K562 (cell line): ENCODE data around the gene GALM. TPM values are rescaled to one million over a fixed set of nuclear protein-coding genes. Genes with fewer than 3 reads are reported as not detected.
A peak's percentile ranks its signal among the peaks of the same experiment; 100 is the strongest.

Experiments used
- ATAC-seq: fragments of 200-7000 bp; cut with Tn5 transposase; 3 replicates; pipeline ENCODE4 v1.9.1; 2020; ENCODE audit warnings: moderate library complexity
- BruUV-seq: library from RNA; stranded (reverse); fragments of 400-500 nt; replicated peaks from 2 replicates; lab custom pipeline; 2021; lab: Mats Ljungman, UMichigan
- CTCF ChIA-PET: fragments of 300-600 bp; formaldehyde crosslinking; extraction: SDS; loops from one replicate; lab custom pipeline; 2021; ENCODE audit warnings: low intra/inter-chr PET ratio; lab: Yijun Ruan, JAX
- POLR2A ChIA-PET: fragments of 300-600, 350-650 bp; sonication (Branson Sonifier 250); formaldehyde crosslinking; extraction: SDS; loops from one replicate; lab custom pipeline; 2021; ENCODE audit warnings: antibody characterized with exemption, inconsistent platforms; lab: Yijun Ruan, JAX
- DNase-seq, 4 experiments: peaks; one replicate each; pipeline versions ENCODE4 v3.0.0 to v3.0.0-alpha.2; 2011 to 2018; ENCODE audit warnings: low spot score in 3 of 4, mixed read lengths in 3 of 4; ENCODE audit errors: extremely low read depth in 1 of 4
- FAIRE-seq: peaks from 2 replicates; lab custom pipeline; 2011; peaks lifted over from hg19 to GRCh38; lab: Jason Lieb, UNC
- H2AFZ ChIP-seq: 2 replicates; pipeline ENCODE4 v1.6.0; 2011; ENCODE audit warnings: low read depth, low read length, control low read depth, inconsistent platforms
- H3K27ac ChIP-seq: fragments of 200-600 bp; 3 replicates; pipeline ENCODE4 v1.8.0; 2011; ENCODE audit warnings: low read depth, mild to moderate bottlenecking, control low read depth, inconsistent platforms, low read length, moderate library complexity, mixed read lengths; ENCODE audit errors: extremely low read depth
- H3K27me3 ChIP-seq, 2 experiments: fragments of 300-600 bp in 1 of 2; 2 replicates in 1 of 2; 3 replicates in 1 of 2; pipeline versions ENCODE4 v1.6.0 to v1.8.0; 2011; ENCODE audit warnings: inconsistent platforms in 2 of 2, low read length in 2 of 2, mild to moderate bottlenecking in 1 of 2, mixed read lengths in 1 of 2, moderate library complexity in 1 of 2; ENCODE audit not compliant: control insufficient read depth in 2 of 2, insufficient read depth in 2 of 2
- H3K36me3 ChIP-seq: fragments of 300-600 bp; 3 replicates; pipeline ENCODE4 v1.8.0; 2011; ENCODE audit warnings: mild to moderate bottlenecking, low read length, inconsistent platforms; ENCODE audit not compliant: control insufficient read depth, insufficient read depth
- H3K4me1 ChIP-seq, 2 experiments: fragments of 200-600 bp in 1 of 2; replicated peaks in 1 of 2; 2 replicates in 1 of 2; 3 replicates in 1 of 2; pipeline versions ENCODE4 v1.5.1 to v1.8.0; 2011; ENCODE audit warnings: inconsistent platforms in 2 of 2, low read length in 2 of 2, mild to moderate bottlenecking in 1 of 2, mixed read lengths in 1 of 2, moderate library complexity in 1 of 2; ENCODE audit not compliant: control insufficient read depth in 2 of 2, insufficient read depth in 2 of 2
- H3K4me2 ChIP-seq: 2 replicates; pipeline ENCODE4 v1.6.1; 2011; ENCODE audit warnings: low read length, control low read depth, inconsistent platforms, mixed read lengths; ENCODE audit not compliant: insufficient read depth
- H3K4me3 ChIP-seq: fragments of 200-600 bp; sonication (generic), shearing (Covaris generic); 2 replicates; pipeline ENCODE4 v1.5.1; 2016; ENCODE audit warnings: control low read depth, inconsistent platforms
- H3K79me2 ChIP-seq: fragments of 200-600 bp; 3 replicates; pipeline ENCODE4 v1.8.0; 2011; ENCODE audit warnings: low read length, inconsistent platforms; ENCODE audit not compliant: control insufficient read depth, insufficient read depth
- H3K9ac ChIP-seq, 2 experiments: 2 replicates each; pipeline versions ENCODE4 v1.6.0 to v1.6.1; 2011; ENCODE audit warnings: low read depth in 2 of 2, low read length in 2 of 2, control low read depth in 1 of 2, inconsistent platforms in 1 of 2, mild to moderate bottlenecking in 1 of 2, mixed read lengths in 1 of 2; ENCODE audit not compliant: insufficient read depth in 1 of 2
- H3K9me1 ChIP-seq: one replicate; pipeline ENCODE4 v1.6.0; 2011; ENCODE audit warnings: inconsistent platforms, mild to moderate bottlenecking, low read length, moderate library complexity; ENCODE audit not compliant: control insufficient read depth, insufficient read depth
- H3K9me3 ChIP-seq: replicated peaks from 2 replicates; pipeline ENCODE4 v1.5.1; 2011; ENCODE audit warnings: low read depth, low read length, inconsistent platforms; ENCODE audit not compliant: control insufficient read depth, insufficient read depth
- H4K20me1 ChIP-seq: replicated peaks from 2 replicates; pipeline ENCODE4 v1.6.1; 2011; ENCODE audit warnings: low read length, inconsistent platforms, mixed read lengths; ENCODE audit not compliant: control insufficient read depth, insufficient read depth
- ARID1B ChIP-seq: fragments of 450-650 bp; IDR thresholded peaks from 2 replicates; pipeline ENCODE4 v1.6.1; 2016; ENCODE audit warnings: antibody characterized with exemption, mild to moderate bottlenecking, inconsistent platforms
- BMI1 ChIP-seq: fragments of 150-350 bp; IDR thresholded peaks from 2 replicates; pipeline ENCODE4 v1.6.1; 2014; ENCODE audit warnings: low read length
- CBFA2T2 ChIP-seq: fragments of 450-650 bp; conservative IDR thresholded peaks from 2 replicates; pipeline ENCODE4 v1.6.1; 2017; ENCODE audit warnings: mild to moderate bottlenecking
- CBFA2T3 ChIP-seq: fragments of 450-650 bp; IDR thresholded peaks from 2 replicates; pipeline ENCODE4 v1.6.1; 2017
- CCNT2 ChIP-seq: IDR thresholded peaks from 2 replicates; pipeline ENCODE4 v1.6.1; 2011; ENCODE audit warnings: borderline replicate concordance, low read depth, mild to moderate bottlenecking, moderate library complexity, mixed read lengths, low read length; ENCODE audit not compliant: insufficient read length; ENCODE audit errors: extremely low read depth
- HNRNPL ChIP-seq: fragments of 200-400 bp; formaldehyde crosslinking; IDR thresholded peaks from 2 replicates; pipeline ENCODE4 v1.6.1; 2017; ENCODE audit warnings: low read depth, mild to moderate bottlenecking, low read length
- KDM1A ChIP-seq, 2 experiments: fragments of 450-650 bp; IDR thresholded peaks; 2 replicates each; pipeline ENCODE4 v1.6.1; 2016; ENCODE audit warnings: mild to moderate bottlenecking in 2 of 2
- KDM5B ChIP-seq: fragments of 200-600 bp; sonication (generic); IDR thresholded peaks from 2 replicates; pipeline ENCODE4 v1.6.1; 2012; ENCODE audit warnings: low read depth, mild to moderate bottlenecking, moderate library complexity, low read length, control low read depth, inconsistent platforms; ENCODE audit not compliant: insufficient replicate concordance
- NR2C1 ChIP-seq, 2 experiments: fragments of 450-650 bp; IDR thresholded peaks; 2 replicates each; pipeline ENCODE4 v1.6.1; 2017; ENCODE audit warnings: mild to moderate bottlenecking in 2 of 2, antibody characterized with exemption in 1 of 2, inconsistent platforms in 1 of 2, missing compliant biosample characterization in 1 of 2, missing genetic modification characterization in 1 of 2
- PML ChIP-seq: IDR thresholded peaks from 2 replicates; pipeline ENCODE4 v1.6.1; 2012; ENCODE audit warnings: low read length, inconsistent platforms
- POLR2AphosphoS5 ChIP-seq: IDR thresholded peaks from 2 replicates; pipeline ENCODE4 v1.6.1; 2011; ENCODE audit warnings: mild to moderate bottlenecking, low read depth, low read length, moderate library complexity; ENCODE audit not compliant: control insufficient read depth, insufficient read depth
- RCOR1 ChIP-seq, 2 experiments: IDR thresholded peaks; 2 replicates each; pipeline ENCODE4 v1.6.1; 2012; ENCODE audit warnings: low read depth in 2 of 2, low read length in 2 of 2, borderline replicate concordance in 1 of 2, improper control_type of control experiment in 1 of 2
- SP2 ChIP-seq: IDR thresholded peaks from 2 replicates; pipeline ENCODE4 v1.6.1; 2011; ENCODE audit warnings: mild to moderate bottlenecking, low read depth, low read length, moderate library complexity; ENCODE audit not compliant: poor library complexity, severe bottlenecking; ENCODE audit errors: extremely low read depth
- STAT5A ChIP-seq: IDR thresholded peaks from 2 replicates; pipeline ENCODE4 v1.6.1; 2012; ENCODE audit warnings: low read length, inconsistent platforms, borderline replicate concordance
- TAL1 ChIP-seq: fragments of 450-650 bp; IDR thresholded peaks from 2 replicates; pipeline ENCODE4 v1.6.1; 2016; ENCODE audit warnings: mild to moderate bottlenecking
- TEAD4 ChIP-seq, 2 experiments: sonication (generic) in 1 of 2; formaldehyde crosslinking in 1 of 2; IDR thresholded peaks; 2 replicates each; pipeline versions ENCODE4 v1.6.1 to v1.8.0; 2012 to 2022; ENCODE audit warnings: borderline replicate concordance in 1 of 2, inconsistent platforms in 1 of 2, low read length in 1 of 2, mild to moderate bottlenecking in 1 of 2, missing genetic modification reagents in 1 of 2
- ZFX ChIP-seq: sonication (generic); formaldehyde crosslinking; IDR thresholded peaks from 2 replicates; pipeline ENCODE4 v1.8.0; 2022; ENCODE audit warnings: mild to moderate bottlenecking, missing genetic modification reagents, moderate library complexity
- ZNF77 ChIP-seq: fragments of 250-450 bp; sonication (Bioruptor Pico); IDR thresholded peaks from 2 replicates; pipeline ENCODE4 v1.5.0; 2020
- WGBS: fragments of 100-300 bp; shearing (Covaris generic); methylation state at CpG from one replicate; pipeline ENCODE4 v1.1.6; 2016; ENCODE audit warnings: low coverage, mixed read lengths; ENCODE audit not compliant: insufficient coverage; ENCODE audit errors: missing lambda C conversion rate; 5-methylcytosine and 5-hydroxymethylcytosine counted together
- in situ Hi-C: fragments of 300-500 bp; cut with MboI; formaldehyde crosslinking; loops from 4 replicates; pipeline ENCODE4 v1.15.0; 2018; ENCODE audit warnings: inconsistent platforms, mixed read lengths
- intact Hi-C: fragments of 100-400 bp; cut with micrococcal nuclease; formaldehyde crosslinking; loops from 2 replicates; pipeline ENCODE4 v1.14.2; 2022
- polyA plus RNA-seq, 8 experiments: library from polyadenylated mRNA; depleted of rRNA in 4 of 8; stranded (reverse) in 5 of 8; unstranded in 3 of 8; fragments of >200 nt; fragmentation: Nextera tagmentation in 2 of 8; fragmentation: Illumina TruSeq in 1 of 8; extraction: Ambion mirVana in 2 of 8; extraction: Trizol in 1 of 8; gene quantifications; 2 replicates each; pipeline versions ENCODE4 v1.2.1 to v1.2.3, GENCODE V29; 2011 to 2014; ENCODE audit warnings: inconsistent platforms in 1 of 8, missing spikeins in 1 of 8
- total RNA-seq, 7 experiments: library from RNA; depleted of rRNA in 6 of 7; stranded (reverse); fragments of >200 nt in 6 of 7; fragmentation: Illumina TruSeq in 2 of 7; extraction: Trizol in 2 of 7; gene quantifications; 2 replicates each; pipeline versions ENCODE4 v1.2.1 to v1.2.3, GENCODE V29; 2011 to 2021; ENCODE audit warnings: low replicate concordance in 1 of 7
- TF ChIP-seq, protein P1 (sequence below): fragments of 200-800 bp; sonication (Bioruptor generic); IDR thresholded peaks from 2 replicates; pipeline ENCODE4 v1.6.1; 2017; ENCODE audit warnings: missing genetic modification characterization, missing compliant biosample characterization
- TF ChIP-seq, protein P2 (sequence below): sonication (generic); IDR thresholded peaks from 2 replicates; pipeline ENCODE4 v1.6.1; 2016

GALM gene
- total and polyA plus RNA-seq, 9 of the 15 experiments (the other 6 are each of a cell fraction or from before 2014, with no cell fraction given) = 22.1 to 51.7 (median 27.9) TPM

DNA sequence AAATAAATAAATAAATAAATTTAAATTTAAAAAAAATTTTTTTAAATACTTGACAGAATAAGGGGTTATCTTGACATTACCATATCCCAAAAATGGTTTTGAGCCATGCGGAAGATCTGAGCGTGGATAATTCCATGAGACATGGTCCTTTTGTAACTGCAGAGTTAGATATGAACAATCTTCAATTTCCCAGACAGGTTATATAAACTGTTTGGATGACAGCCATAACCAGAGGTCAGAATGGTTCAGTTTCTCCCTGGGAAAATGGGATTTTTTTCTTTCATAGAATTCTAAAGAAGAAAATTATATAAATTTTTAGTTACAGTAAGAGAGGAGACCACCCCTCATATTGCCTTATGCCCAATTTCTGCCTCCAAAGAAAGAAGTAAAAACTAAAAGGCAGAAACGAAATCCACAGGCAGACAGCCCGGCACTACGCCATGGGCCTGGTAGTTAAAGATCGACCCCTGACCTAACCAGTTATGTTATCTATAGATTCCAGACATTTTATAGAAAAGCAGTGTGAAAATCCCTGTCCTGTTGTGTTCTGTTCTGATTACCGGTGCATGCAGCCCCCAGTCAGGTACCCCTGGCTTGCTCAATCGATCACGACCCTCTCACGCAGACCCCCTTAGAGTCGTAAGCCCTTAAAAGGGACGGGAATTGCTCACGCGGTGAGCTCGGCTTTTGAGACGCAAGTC, 3.0 kb downstream of the GALM start:
- in situ Hi-C loops (no loop called here), intact Hi-C loops (no loop called here)
- Histone ChIP-seq H3K4me3 (no peak overlapping the region), H3K9me1 (no peaks in the 10 kb centered on the region), H2AFZ (no peak overlapping the region), H3K9me3 (no peaks in the 10 kb centered on the region), H3K27ac (no peak overlapping the region), H4K20me1 (no peaks in the 10 kb centered on the region), H3K9ac (no peak overlapping the region), H3K27me3 (no peaks in the 10 kb centered on the region), H3K36me3 (no peaks in the 10 kb centered on the region), H3K79me2 (peaks cover 23% of the 10 kb centered on the region), H3K4me1 (peaks cover 7 to 16% of the 10 kb centered on the region in 2 experiments; a peak in 4 of 5 replicates), H3K4me2 (no peak overlapping the region)
- ATAC-seq (no peak), DNase-seq (peak in 1 of 4 experiments; percentile 42), FAIRE-seq (no peak)
- CTCF ChIA-PET = no interaction called here
- POLR2A ChIA-PET = interaction anchor here (0.7 to 0.8 kb wide), 2 partner anchors 28 to 64 kb away, joined by 3 to 4 read pairs; no protein-coding TSS in a partner anchor
- WGBS = 41% methylated on average over 16 of the region's 16 CpGs
- BruUV-seq = no TSS peak
- TF ChIP-seq, protein P1, sequence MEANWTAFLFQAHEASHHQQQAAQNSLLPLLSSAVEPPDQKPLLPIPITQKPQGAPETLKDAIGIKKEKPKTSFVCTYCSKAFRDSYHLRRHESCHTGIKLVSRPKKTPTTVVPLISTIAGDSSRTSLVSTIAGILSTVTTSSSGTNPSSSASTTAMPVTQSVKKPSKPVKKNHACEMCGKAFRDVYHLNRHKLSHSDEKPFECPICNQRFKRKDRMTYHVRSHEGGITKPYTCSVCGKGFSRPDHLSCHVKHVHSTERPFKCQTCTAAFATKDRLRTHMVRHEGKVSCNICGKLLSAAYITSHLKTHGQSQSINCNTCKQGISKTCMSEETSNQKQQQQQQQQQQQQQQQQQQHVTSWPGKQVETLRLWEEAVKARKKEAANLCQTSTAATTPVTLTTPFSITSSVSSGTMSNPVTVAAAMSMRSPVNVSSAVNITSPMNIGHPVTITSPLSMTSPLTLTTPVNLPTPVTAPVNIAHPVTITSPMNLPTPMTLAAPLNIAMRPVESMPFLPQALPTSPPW (CRISPR knock-in tag) = 0 out of 2 replicates have a peak, but pooled peaks have one; percentile 25
- TF ChIP-seq RCOR1 (IDR thresholded peaks at IDR 0.05; ENCODE audit: borderline replicate concordance in 1 of 2, low read depth in 2 of 2, low read length in 2 of 2) (peak in 1 of 2 experiments; percentile 85; a peak in 2 of 4 replicates), CBFA2T3 (peak; percentile 75), ARID1B (peak; percentile 77), KDM5B (no peak), CCNT2 (peak; percentile 52), CBFA2T2 (peak; percentile 55), BMI1 (no peak), HNRNPL (no peak), TAL1 (peak; percentile 72), KDM1A (IDR thresholded peaks at IDR 0.05) (peak; percentile 91 to 93), POLR2AphosphoS5 (peak; percentile 32; the same call in 1 of the 2 replicates), SP2 (peak; percentile 13), NR2C1 (IDR thresholded peaks at IDR 0.05) (peak; percentile 59), NR2C1 (tag; IDR thresholded peaks at IDR 0.05) (peak; percentile 71; the same call in 1 of the 2 replicates), PML (peak; percentile 54; the same call in 1 of the 2 replicates), STAT5A (peak; percentile 37; the same call in 1 of the 2 replicates), ZNF77 (CRISPR knock-in tag) (no peak), TEAD4 (IDR thresholded peaks at IDR 0.05; ENCODE audit: low read length) (peak; percentile 80), TEAD4 (CRISPR knock-in tag; IDR thresholded peaks at IDR 0.05; ENCODE audit: borderline replicate concordance) (no peak), ZFX (CRISPR knock-in tag) (peak; percentile 37; the same call in 1 of the 2 replicates)
- TF ChIP-seq, protein P2, sequence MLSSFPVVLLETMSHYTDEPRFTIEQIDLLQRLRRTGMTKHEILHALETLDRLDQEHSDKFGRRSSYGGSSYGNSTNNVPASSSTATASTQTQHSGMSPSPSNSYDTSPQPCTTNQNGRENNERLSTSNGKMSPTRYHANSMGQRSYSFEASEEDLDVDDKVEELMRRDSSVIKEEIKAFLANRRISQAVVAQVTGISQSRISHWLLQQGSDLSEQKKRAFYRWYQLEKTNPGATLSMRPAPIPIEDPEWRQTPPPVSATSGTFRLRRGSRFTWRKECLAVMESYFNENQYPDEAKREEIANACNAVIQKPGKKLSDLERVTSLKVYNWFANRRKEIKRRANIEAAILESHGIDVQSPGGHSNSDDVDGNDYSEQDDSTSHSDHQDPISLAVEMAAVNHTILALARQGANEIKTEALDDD = peak; percentile 79
